SJSA1 (cell line): Measurements from ENCODE around the gene HIP1R. TPM values are rescaled to one million over a fixed set of nuclear protein-coding genes. Genes with fewer than 3 reads are reported as not detected.
A peak's percentile ranks its signal among the peaks of the same experiment; 100 is the strongest.
"Not testable (repeated sequence)": the region's sequence is repeated elsewhere in the genome, so short reads cannot be mapped to it uniquely, and the experiment has no call there.

Experiments used
- DNase-seq, 2 experiments: peaks; one replicate each; pipeline ENCODE4 v3.0.0-alpha.2; 2015 to 2020; ENCODE audit warnings: low spot score in 2 of 2, low read depth in 1 of 2
- H3K27ac ChIP-seq: fragments of 250-450 bp; sonication (Bioruptor Pico); 2 replicates; pipeline ENCODE4 v1.5.1; 2020; ENCODE audit warnings: mild to moderate bottlenecking, moderate library complexity
- H3K27me3 ChIP-seq: fragments of 250-450 bp; sonication (Bioruptor Pico); replicated peaks from 2 replicates; pipeline ENCODE4 v1.5.1; 2020; ENCODE audit warnings: mild to moderate bottlenecking, moderate library complexity
- H3K36me3 ChIP-seq: fragments of 250-450 bp; sonication (Bioruptor Pico); 2 replicates; pipeline ENCODE4 v1.5.1; 2020; ENCODE audit warnings: mild to moderate bottlenecking
- H3K4me1 ChIP-seq: fragments of 250-450 bp; sonication (Bioruptor Pico); replicated peaks from 2 replicates; pipeline ENCODE4 v1.6.1; 2021; ENCODE audit warnings: mild to moderate bottlenecking
- H3K4me3 ChIP-seq: fragments of 250-450 bp; sonication (Bioruptor Pico); 2 replicates; pipeline ENCODE4 v1.5.1; 2020; ENCODE audit warnings: mild to moderate bottlenecking
- H3K9me3 ChIP-seq: fragments of 250-450 bp; sonication (Bioruptor Pico); replicated peaks from 2 replicates; pipeline ENCODE4 v1.5.1; 2020; ENCODE audit warnings: mild to moderate bottlenecking
- total RNA-seq: library from RNA; depleted of rRNA; stranded (reverse); fragments of >200 nt; shearing (Covaris generic); gene quantifications from 2 replicates; pipeline ENCODE4 v1.2.3, GENCODE V29; 2014; rRNA removed

HIP1R gene
- total RNA-seq, 1 experiment from 2014 or later: 21.7 TPM

DNA sequence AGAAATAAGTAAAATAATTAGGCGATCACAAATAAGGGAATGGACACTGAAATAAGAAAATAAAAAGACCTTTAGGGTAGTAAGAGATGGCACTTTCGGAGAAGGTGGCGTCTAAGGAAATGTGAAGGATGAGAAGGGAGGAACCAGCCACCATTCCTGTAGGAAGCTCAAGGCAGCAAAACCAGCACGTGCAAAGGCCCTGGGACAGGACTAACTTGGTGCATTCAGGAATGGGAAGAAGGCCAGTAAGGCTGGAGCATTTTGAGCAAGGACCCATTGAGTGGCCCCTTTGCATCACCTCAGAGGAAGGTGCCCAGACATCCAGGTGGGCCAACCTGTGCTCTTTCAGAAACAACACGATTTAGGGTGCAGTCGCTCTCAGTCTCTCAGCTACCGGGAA is 61.4 kb downstream of the HIP1R start:
- peaks cover 37% of the 10 kb centered on the region for H3K4me1 ChIP-seq
- peaks cover 10% of the 10 kb centered on the region; the same call in 1 of the 2 replicates for H3K36me3 ChIP-seq
- H3K27ac ChIP-seq: no peak overlapping the region
- peak overlapping the region; percentile 59; the same call in 1 of the 2 replicates for H3K4me3 ChIP-seq
- no peak for DNase-seq
- H3K9me3 ChIP-seq: no peaks in the 10 kb centered on the region
- no peaks in the 10 kb centered on the region for H3K27me3 ChIP-seq

DNA sequence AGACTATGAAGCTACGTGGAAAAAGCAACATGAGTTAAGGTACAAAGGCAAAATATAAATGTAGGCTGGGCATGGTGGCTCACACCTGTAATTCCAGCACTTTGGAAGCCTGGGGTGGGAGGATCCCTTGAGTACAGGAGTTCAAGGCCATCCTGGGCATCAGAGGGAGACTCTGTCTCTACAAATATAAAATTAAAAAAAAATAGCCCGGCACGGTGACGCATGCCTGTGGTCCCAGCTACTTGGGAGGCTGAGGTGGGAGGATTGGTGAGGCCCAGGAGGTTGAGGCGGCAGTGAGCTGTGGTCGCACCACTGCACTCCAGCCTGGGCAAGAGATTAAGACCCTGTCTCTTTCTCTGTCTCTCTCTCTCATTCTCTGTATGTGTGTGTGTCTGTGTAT is 64.6 kb downstream of the HIP1R start:
- H3K4me1 ChIP-seq: peaks cover 15% of the 10 kb centered on the region
- peaks cover 5% of the 10 kb centered on the region; the same call in 1 of the 2 replicates for H3K36me3 ChIP-seq
- H3K4me3 ChIP-seq: no peak overlapping the region
- H3K27me3 ChIP-seq: no peaks in the 10 kb centered on the region
- no peak for DNase-seq
- no peaks in the 10 kb centered on the region for H3K9me3 ChIP-seq
- H3K27ac ChIP-seq: no peak overlapping the region

DNA sequence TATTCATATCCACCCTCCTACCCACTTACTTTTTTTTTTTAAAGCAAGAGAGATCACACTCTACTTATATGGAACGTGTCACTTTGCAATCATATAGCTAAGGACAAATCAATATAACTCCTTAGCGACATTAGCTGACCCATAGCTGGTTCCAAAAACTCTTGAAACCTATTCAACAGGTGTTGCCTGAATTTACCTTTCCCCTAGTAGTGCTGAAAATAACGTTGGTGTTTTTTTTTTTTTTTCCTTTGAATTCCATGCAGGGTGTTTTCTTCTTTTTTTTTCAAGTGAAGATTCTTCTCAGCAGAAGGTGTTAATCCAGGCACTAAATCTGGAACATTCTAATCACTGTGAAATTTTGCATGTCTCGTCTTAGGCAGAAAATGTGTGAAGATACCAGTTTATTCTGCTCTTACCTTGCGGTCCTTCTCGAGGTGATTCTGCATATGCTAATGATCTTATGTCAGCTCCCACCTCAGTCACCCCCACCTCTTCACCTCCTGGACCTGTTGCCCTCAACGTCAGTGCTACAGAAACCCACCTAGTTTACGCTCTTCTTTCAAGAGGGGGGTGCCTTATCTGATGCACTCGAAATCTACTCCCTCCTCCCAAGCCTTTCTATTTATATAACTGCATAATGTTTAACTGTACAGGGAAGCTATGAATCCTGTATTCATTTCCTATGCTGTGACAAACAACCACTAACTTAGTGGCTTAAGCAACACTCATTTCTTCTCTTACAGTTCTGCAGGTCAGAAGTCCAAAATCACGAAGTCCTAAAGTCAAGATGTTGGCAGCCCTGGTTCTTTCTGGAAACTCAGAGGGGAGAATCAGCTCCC is 67.8 kb downstream of the HIP1R start:
- H3K36me3 ChIP-seq: no peaks in the 10 kb centered on the region
- no peaks in the 10 kb centered on the region for H3K9me3 ChIP-seq
- no peaks in the 10 kb centered on the region for H3K27me3 ChIP-seq
- H3K4me3 ChIP-seq: no peak overlapping the region
- no peak for DNase-seq
- peaks cover 11% of the 10 kb centered on the region for H3K4me1 ChIP-seq
- H3K27ac ChIP-seq: no peak overlapping the region

DNA sequence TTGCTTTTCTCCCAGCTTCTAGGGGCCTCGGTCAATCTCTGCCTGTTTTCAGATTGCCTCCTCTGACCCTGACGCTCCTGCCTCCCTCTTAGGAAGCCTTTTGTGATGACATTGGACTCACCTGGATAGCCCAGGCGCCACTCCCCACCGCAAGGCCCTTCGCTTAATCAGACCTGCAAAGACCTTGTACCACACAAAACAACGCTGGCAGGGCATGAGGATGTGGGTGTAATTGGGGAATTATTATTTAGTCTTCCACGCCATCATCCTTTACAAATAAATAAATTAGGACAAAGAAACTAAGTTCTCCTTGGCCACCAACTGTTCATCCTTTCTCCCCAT is 68.4 kb downstream of the HIP1R start:
- no peak for DNase-seq
- Histone ChIP-seq H3K4me3 (no peak overlapping the region), H3K4me1 (peaks cover 5% of the 10 kb centered on the region), H3K9me3 (no peaks in the 10 kb centered on the region), H3K27me3 (no peaks in the 10 kb centered on the region), H3K36me3 (no peaks in the 10 kb centered on the region), H3K27ac (no peak overlapping the region)

DNA sequence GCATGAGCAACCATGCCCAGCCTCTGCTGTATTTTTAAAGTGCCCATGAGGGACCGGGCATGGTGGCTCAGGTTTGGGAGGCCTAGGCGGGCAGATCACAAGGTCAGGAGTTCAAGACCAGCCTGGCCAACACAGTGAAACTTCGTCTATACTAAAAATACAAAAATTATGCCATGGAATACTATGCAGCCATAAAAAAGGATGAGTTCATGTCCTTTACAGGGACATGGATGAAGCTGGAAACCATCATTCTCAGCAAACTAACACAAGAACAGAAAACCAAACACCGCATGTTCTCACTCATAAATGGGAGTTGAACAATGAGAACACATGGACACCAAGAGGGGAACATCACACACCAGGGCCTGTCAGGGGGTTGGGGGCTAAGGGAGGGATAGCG is 70.0 kb downstream of the HIP1R start:
- H3K27ac ChIP-seq, H3K4me1 ChIP-seq, H3K9me3 ChIP-seq, H3K36me3 ChIP-seq, H3K4me3 ChIP-seq, H3K27me3 ChIP-seq, DNase-seq: not testable (repeated sequence)

DNA sequence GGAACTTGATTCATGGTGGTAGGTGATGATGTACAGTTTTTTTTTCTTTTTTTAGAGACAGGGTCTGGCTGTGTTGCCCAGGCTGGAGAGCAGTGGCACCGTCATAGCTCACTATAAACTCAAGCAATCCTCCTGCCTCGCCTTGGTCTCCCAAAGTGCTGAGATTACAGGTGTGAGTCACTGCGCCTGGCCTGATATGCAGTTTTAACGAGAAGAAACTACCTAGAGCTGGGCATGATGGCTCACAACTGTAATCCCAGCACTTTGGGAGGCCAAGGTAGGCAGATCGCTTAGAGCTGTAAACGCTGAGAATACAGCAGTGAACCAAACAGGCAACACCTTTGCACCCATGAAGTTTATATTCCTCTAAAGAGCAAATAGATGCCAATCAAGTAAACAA is 73.7 kb downstream of the HIP1R start:
- Histone ChIP-seq H3K27ac (no peak overlapping the region), H3K9me3 (no peaks in the 10 kb centered on the region), H3K36me3 (no peaks in the 10 kb centered on the region), H3K4me3 (no peak overlapping the region), H3K27me3 (no peaks in the 10 kb centered on the region), H3K4me1 (peaks cover 3% of the 10 kb centered on the region; the same call in 1 of the 2 replicates)
- no peak for DNase-seq

DNA sequence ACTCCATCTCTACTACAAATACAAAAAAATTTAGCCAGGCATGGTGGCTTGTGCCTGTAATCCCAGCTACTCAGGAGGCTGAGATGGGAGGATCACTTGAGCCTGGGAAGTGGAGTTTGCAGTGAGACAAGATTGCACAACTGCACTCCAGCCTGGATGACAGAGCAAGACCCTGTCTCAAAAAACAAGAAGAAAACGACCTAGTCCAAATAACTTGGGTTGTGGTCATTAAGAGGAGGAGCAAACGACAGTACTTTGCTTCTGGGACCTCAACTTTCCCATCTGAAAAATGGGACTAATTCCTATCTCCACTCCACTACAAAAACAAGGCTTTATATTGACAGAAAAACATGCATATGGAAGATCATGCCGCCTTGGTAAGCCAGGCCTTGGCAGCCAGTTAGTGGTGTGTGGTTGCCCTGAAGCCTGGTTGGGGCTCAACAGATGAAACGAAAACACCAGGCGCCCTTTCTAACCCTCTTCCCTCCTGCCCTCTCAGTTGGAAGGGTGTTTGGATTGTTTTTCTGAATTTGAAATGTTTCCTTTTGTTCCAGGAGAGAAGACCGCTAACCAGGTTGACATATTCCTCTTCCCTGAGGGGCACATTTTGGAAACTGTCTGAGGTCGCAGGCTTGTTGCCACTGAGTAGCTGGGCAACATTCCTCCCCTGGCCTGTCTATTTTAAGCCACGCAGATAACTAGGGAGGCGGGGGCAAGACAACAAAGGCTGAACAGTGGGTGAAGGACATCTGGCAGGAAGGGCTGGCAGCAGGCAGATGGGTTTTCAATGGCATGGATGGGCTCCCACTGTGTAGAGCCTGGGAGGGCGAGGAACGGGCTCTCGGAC is 74.4 kb downstream of the HIP1R start:
- no peak for DNase-seq
- no peaks in the 10 kb centered on the region for H3K27me3 ChIP-seq
- H3K27ac ChIP-seq: no peak overlapping the region
- peaks cover 3% of the 10 kb centered on the region; the same call in 1 of the 2 replicates for H3K4me1 ChIP-seq
- no peak overlapping the region for H3K4me3 ChIP-seq
- no peaks in the 10 kb centered on the region for H3K36me3 ChIP-seq
- H3K9me3 ChIP-seq: no peaks in the 10 kb centered on the region

Other genes with a start within 250 kb of the HIP1R start
- gene HCAR2, start 132.1 kb upstream of the HIP1R start, total RNA-seq: not detected in 2 replicates
- not detected in 2 replicates for gene HCAR3, start 118.6 kb upstream of the HIP1R start, total RNA-seq
- not detected in 2 replicates for gene HCAR1, start 104.6 kb upstream of the HIP1R start, total RNA-seq
- gene DENR, start 82.6 kb upstream of the HIP1R start, total RNA-seq: 57.4 and 62.2 TPM in 2 replicates
- gene CCDC62, start 60.9 kb upstream of the HIP1R start, total RNA-seq: 0.78 and 1.2 TPM in 2 replicates
- 11.9 and 31.5 TPM in 2 replicates for gene VPS37B, start 60.7 kb downstream of the HIP1R start, total RNA-seq
- 11.0 and 11.5 TPM in 2 replicates for gene ABCB9, start 131.0 kb downstream of the HIP1R start, total RNA-seq
- gene OGFOD2, start 139.8 kb downstream of the HIP1R start, total RNA-seq: 16.3 and 23.4 TPM in 2 replicates
- 263 and 326 TPM in 2 replicates for gene ARL6IP4, start 145.2 kb downstream of the HIP1R start, total RNA-seq